B cell (primary cell): ENCODE measurements around the gene SH2D3C. TPM values are rescaled to one million over a fixed set of nuclear protein-coding genes. Genes with fewer than 3 reads are reported as not detected.

Experiments
- ATAC-seq: fragments of 200-7000 bp; cut with Tn5 transposase; one replicate; pipeline ENCODE4 v1.10.0; 2021; ENCODE audit warnings: low read depth, mild to moderate bottlenecking, moderate number of reproducible peaks, moderate library complexity
- CTCF ChIA-PET: fragments of 350-600 bp; sonication (Branson Sonifier 250); formaldehyde crosslinking; loops from one replicate; lab custom pipeline; 2021; ENCODE audit warnings: antibody characterized with exemption, inconsistent platforms; lab: Charles Lee
- POLR2A ChIA-PET: fragments of 350-600 bp; sonication (Branson Sonifier 250); formaldehyde crosslinking; loops from one replicate; lab custom pipeline; 2021; ENCODE audit warnings: antibody characterized with exemption; lab: Charles Lee
- DNase-seq: peaks from one replicate; pipeline ENCODE4 v3.0.0; 2013
- H2AFZ ChIP-seq: 2 replicates; pipeline ENCODE4 v1.6.1; 2012; ENCODE audit warnings: mild to moderate bottlenecking, low read depth, low read length; ENCODE audit not compliant: insufficient read depth, poor library complexity, severe bottlenecking
- H3K27ac ChIP-seq, 2 donors: 1 replicate in 1 of 2; 2 replicates in 1 of 2; pipeline ENCODE4 v1.5.1; 2012 to 2013; ENCODE audit warnings: low read length in 2 of 2, mild to moderate bottlenecking in 2 of 2, moderate library complexity in 1 of 2
- H3K27me3 ChIP-seq, 4 experiments: fragments of 200-600 bp in 1 of 4; sonication (generic) in 1 of 4; replicated peaks in 1 of 4; 1 replicate in 2 of 4; 2 replicates in 2 of 4; pipeline versions ENCODE4 v1.6.1 to v1.7.0; 2013 to 2016; ENCODE audit warnings: low read length in 3 of 4, mild to moderate bottlenecking in 2 of 4, mixed read lengths in 1 of 4, moderate library complexity in 1 of 4; ENCODE audit not compliant: insufficient read depth in 4 of 4, control insufficient read depth in 3 of 4; ENCODE audit errors: control extremely low read depth in 1 of 4
- H3K36me3 ChIP-seq, 2 experiments: replicated peaks in 1 of 2; 1 replicate in 1 of 2; 2 replicates in 1 of 2; pipeline versions ENCODE4 v1.6.1 to v1.7.1; 2013; ENCODE audit warnings: low read length in 1 of 2; ENCODE audit not compliant: insufficient read depth in 2 of 2, control insufficient read depth in 1 of 2; ENCODE audit errors: control extremely low read depth in 1 of 2, extremely low read depth in 1 of 2
- H3K4me1 ChIP-seq, 2 donors: fragments of 200-600 bp in 1 of 2; sonication (generic) in 1 of 2; 1 replicate in 1 of 2; 2 replicates in 1 of 2; pipeline versions ENCODE4 v1.5.1 to v1.6.1; 2013 to 2017; ENCODE audit warnings: low read length in 2 of 2; ENCODE audit not compliant: control insufficient read depth in 2 of 2, insufficient read depth in 2 of 2
- H3K4me2 ChIP-seq: replicated peaks from 2 replicates; pipeline ENCODE3; 2012; ENCODE audit warnings: mild to moderate bottlenecking, low read depth, low read length; ENCODE audit not compliant: poor library complexity, severe bottlenecking
- H3K4me3 ChIP-seq, 5 experiments: fragments of 200-600 bp in 1 of 5; sonication (generic) in 1 of 5; 1 replicate in 3 of 5; 2 replicates in 2 of 5; pipeline versions ENCODE4 v1.5.1 to v1.7.0; 2011 to 2016; ENCODE audit warnings: low read length in 4 of 5, mild to moderate bottlenecking in 4 of 5, low read depth in 2 of 5, control low read depth in 1 of 5, moderate library complexity in 1 of 5; ENCODE audit not compliant: insufficient read depth in 1 of 5; ENCODE audit errors: control extremely low read depth in 1 of 5, extremely low read depth in 1 of 5
- H3K79me2 ChIP-seq: fragments of 200-600 bp; sonication (generic); one replicate; pipeline ENCODE4 v1.6.0; 2016; ENCODE audit warnings: low read length; ENCODE audit not compliant: control insufficient read depth, insufficient read depth
- H3K9ac ChIP-seq: fragments of 200-600 bp; sonication (generic); 2 replicates; pipeline ENCODE4 v1.6.1; 2017; ENCODE audit warnings: mild to moderate bottlenecking, low read length, moderate library complexity
- H3K9me3 ChIP-seq, 3 donors: one replicate each; pipeline versions ENCODE4 v1.6.1 to v1.7.1; 2013; ENCODE audit warnings: low read length in 2 of 3; ENCODE audit not compliant: control insufficient read depth in 2 of 3, insufficient read depth in 1 of 3; ENCODE audit errors: control extremely low read depth in 1 of 3
- H4K20me1 ChIP-seq: 2 replicates; pipeline ENCODE4 v1.6.0; 2012; ENCODE audit warnings: mild to moderate bottlenecking, low read length; ENCODE audit not compliant: insufficient read depth, control insufficient read depth, poor library complexity, severe bottlenecking
- H3K27ac Mint-ChIP-seq: one replicate; pipeline ENCODE4 v1.8.0; 2021; ENCODE audit warnings: mixed read lengths
- H3K27me3 Mint-ChIP-seq: one replicate; pipeline ENCODE4 v1.8.0; 2021; ENCODE audit warnings: mixed read lengths
- H3K4me1 Mint-ChIP-seq: one replicate; pipeline ENCODE4 v1.8.0; 2021; ENCODE audit warnings: mixed read lengths
- H3K4me3 Mint-ChIP-seq: one replicate; pipeline ENCODE4 v1.8.0; 2021; ENCODE audit warnings: mixed read lengths
- H3K9me3 Mint-ChIP-seq: one replicate; pipeline ENCODE4 v1.8.0; 2022; ENCODE audit warnings: mixed read lengths; ENCODE audit not compliant: insufficient read depth
- EZH2 ChIP-seq: IDR thresholded peaks from 2 replicates; pipeline ENCODE4 v1.6.1; 2012; ENCODE audit warnings: borderline replicate concordance, low read depth, mild to moderate bottlenecking, moderate library complexity, low read length; ENCODE audit not compliant: insufficient read depth, poor library complexity, severe bottlenecking
- WGBS: methylation state at CpG from one replicate; pipeline ENCODE4 v1.1.5; 2013; ENCODE audit warnings: missing lambda C conversion rate; ENCODE audit not compliant: insufficient coverage; 5-methylcytosine and 5-hydroxymethylcytosine counted together
- intact Hi-C: fragments of 100-400 bp; cut with micrococcal nuclease; formaldehyde crosslinking; loops from one replicate; pipeline ENCODE4 v1.10.0; 2022
- polyA plus RNA-seq: library from polyadenylated mRNA; depleted of rRNA; stranded (reverse); fragments of >200 nt; gene quantifications from 2 replicates; pipeline ENCODE4 v1.2.3, GENCODE V29; 2012
- total RNA-seq, 2 donors: library from RNA; stranded (reverse); fragments of 120-200 nt in 1 of 2; gene quantifications; 1 replicate in 1 of 2; 2 replicates in 1 of 2; pipeline versions ENCODE4 v1.2.3 to v1.2.4, GENCODE V29; 2013 to 2022
- TF ChIP-seq, protein P1 (sequence below): fragments of 200-600 bp; IDR thresholded peaks from one replicate; pipeline ENCODE4 v1.8.0; 2022; ENCODE audit warnings: antibody characterized with exemption, mild to moderate bottlenecking

Gene SH2D3C
- total and polyA plus RNA-seq, 2 donors (not counting 1 experiment from before 2014, with no cell fraction given): 66.3 to 85.5 TPM

DNA sequence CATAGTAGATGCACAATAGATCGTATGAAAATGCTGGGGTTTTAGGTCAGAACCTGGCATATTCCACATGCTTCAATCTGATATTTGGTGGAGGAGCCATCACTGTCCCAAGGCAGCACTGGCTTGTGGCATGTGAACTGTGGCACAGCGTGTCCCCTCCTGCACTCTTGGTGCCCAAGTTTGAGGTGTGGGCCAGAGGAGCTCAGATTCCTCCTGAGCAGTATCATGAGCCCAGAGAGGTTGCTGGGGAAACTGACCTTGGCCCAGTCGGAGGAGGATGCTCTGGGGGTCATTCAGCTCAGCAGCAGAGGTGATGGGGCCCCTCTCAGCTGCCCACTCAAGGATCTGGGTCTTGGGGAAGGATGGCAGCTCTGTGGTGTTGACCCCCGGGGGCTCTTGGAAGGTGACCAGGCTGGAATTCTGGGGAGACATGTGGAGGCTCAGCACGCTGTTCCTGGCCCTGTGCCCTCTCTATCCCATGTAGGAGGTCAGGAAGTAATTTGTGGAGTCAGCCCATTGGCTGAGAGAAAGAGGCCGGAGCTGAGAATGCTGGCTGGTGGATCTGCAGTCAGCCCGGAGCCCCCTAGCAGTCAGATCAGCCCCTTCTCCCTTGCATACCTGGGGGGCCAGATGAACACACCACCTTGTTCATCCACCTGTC, 47.9 kb upstream of the SH2D3C start:
- Histone ChIP-seq H3K27ac (no peak overlapping the region), H3K36me3 (peaks cover 0 to 6% of the 10 kb centered on the region in 2 experiments), H4K20me1 (no peaks in the 10 kb centered on the region), H2AFZ (no peak overlapping the region), H3K9ac (no peak overlapping the region), H3K9me3 (no peaks in the 10 kb centered on the region), H3K4me3 (no peak overlapping the region), H3K4me1 (no peaks in the 10 kb centered on the region), H3K4me2 (no peak overlapping the region), H3K79me2 (no peaks in the 10 kb centered on the region), H3K27me3 (no peaks in the 10 kb centered on the region)
- Mint-ChIP-seq H3K9me3 (no peaks in the 10 kb centered on the region), H3K27ac (no peak overlapping the region), H3K4me1 (no peaks in the 10 kb centered on the region), H3K27me3 (no peaks in the 10 kb centered on the region), H3K4me3 (no peak overlapping the region)
- TF ChIP-seq, protein P1, sequence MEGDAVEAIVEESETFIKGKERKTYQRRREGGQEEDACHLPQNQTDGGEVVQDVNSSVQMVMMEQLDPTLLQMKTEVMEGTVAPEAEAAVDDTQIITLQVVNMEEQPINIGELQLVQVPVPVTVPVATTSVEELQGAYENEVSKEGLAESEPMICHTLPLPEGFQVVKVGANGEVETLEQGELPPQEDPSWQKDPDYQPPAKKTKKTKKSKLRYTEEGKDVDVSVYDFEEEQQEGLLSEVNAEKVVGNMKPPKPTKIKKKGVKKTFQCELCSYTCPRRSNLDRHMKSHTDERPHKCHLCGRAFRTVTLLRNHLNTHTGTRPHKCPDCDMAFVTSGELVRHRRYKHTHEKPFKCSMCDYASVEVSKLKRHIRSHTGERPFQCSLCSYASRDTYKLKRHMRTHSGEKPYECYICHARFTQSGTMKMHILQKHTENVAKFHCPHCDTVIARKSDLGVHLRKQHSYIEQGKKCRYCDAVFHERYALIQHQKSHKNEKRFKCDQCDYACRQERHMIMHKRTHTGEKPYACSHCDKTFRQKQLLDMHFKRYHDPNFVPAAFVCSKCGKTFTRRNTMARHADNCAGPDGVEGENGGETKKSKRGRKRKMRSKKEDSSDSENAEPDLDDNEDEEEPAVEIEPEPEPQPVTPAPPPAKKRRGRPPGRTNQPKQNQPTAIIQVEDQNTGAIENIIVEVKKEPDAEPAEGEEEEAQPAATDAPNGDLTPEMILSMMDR: no peak
- no peak for TF ChIP-seq EZH2
- 98% methylated on average over 6 of the region's 7 CpGs for WGBS
- DNase-seq (no peak), ATAC-seq (no peak)
- POLR2A ChIA-PET: no interaction called here
- CTCF ChIA-PET: interaction anchor here (1.1 kb wide), 1 partner anchor 43 kb away, joined by 4 read pairs; no protein-coding TSS in a partner anchor
- intact Hi-C loops: no loop called here

DNA sequence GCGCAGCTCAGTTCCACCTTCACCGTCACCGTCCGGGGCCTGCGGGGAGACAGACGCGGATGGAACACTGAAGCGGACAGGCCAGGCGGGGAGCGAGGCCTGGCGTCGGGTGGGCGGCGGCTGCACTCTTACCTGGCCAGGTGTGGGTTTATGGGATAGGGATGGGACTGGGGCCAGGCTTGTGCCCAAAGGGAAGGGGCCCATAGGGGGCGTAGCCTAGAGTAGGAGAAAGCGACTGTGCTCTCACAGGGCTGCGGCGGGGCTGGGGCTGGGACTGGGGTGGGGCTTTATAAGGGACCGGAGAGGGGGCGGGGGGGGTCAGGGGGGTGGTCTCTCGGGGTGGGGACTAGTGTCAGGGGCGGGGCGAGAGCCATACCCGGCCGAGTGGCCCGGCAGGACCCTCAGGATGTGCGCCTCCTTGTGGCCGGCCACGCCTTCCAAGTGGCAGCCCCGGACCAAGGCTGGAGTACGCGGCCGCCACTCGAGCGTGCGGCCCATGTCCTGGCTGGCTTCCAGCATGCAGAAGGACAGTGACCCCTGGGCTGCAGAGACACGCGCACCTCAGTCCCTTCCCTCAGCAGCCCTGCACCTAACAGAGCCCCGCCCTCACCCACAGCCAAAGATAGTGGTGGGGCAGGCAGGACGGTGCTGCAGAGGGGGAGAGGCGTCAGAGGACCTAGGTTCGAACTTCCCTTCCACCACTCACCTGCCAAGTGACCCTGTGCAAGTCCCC, 47.0 kb upstream of the SH2D3C start:
- no peak for ATAC-seq
- no peaks in the 10 kb centered on the region for H3K9me3 Mint-ChIP-seq
- H3K27me3 ChIP-seq: no peaks in the 10 kb centered on the region
- no peak overlapping the region for H3K4me3 Mint-ChIP-seq
- no peaks in the 10 kb centered on the region for H3K27me3 Mint-ChIP-seq
- no peak overlapping the region for H2AFZ ChIP-seq
- H3K9ac ChIP-seq: no peak overlapping the region
- CTCF ChIA-PET: interaction anchor here (1.1 to 2.9 kb wide), 4 partner anchors 41 to 90 kb away, joined by 3 to 14 read pairs (median 4); partner anchors contain the start of gene TOR2A
- intact Hi-C loops: no loop called here
- H3K27ac ChIP-seq: no peak overlapping the region
- peaks cover 0 to 6% of the 10 kb centered on the region in 2 experiments for H3K36me3 ChIP-seq
- no peaks in the 10 kb centered on the region for H3K4me1 ChIP-seq
- no peak for DNase-seq
- H3K79me2 ChIP-seq: no peaks in the 10 kb centered on the region
- H3K4me3 ChIP-seq: no peak overlapping the region
- H3K9me3 ChIP-seq: no peaks in the 10 kb centered on the region
- no peaks in the 10 kb centered on the region for H4K20me1 ChIP-seq
- no peaks in the 10 kb centered on the region for H3K4me1 Mint-ChIP-seq
- POLR2A ChIA-PET: no interaction called here
- 88% methylated on average over 28 of the region's 42 CpGs for WGBS
- H3K27ac Mint-ChIP-seq: no peak overlapping the region
- no peak overlapping the region for H3K4me2 ChIP-seq
- TF ChIP-seq EZH2: no peak
- TF ChIP-seq, protein P1: no peak
